ENCODE data around the gene GPC5. TPM values are rescaled to one million over a fixed set of nuclear protein-coding genes. Genes with fewer than 3 reads are reported as not detected.
"Not testable (repeated sequence)": the region's sequence is repeated elsewhere in the genome, so short reads cannot be mapped to it uniquely, and the experiment has no call there.

GPC5 gene
- total RNA-seq, 1 donor from 2014 or later, result 0.17 TPM

GRCh38 chr13:92514420-92515125, 1116.2 kb downstream of the GPC5 start:
- no peak for DNase-seq (ENCODE audit: low read depth)
- no peak for TF ChIP-seq CTCF (IDR thresholded peaks at IDR 0.05; ENCODE audit: insufficient read depth, low read length, poor library complexity, severe bottlenecking)
- Histone ChIP-seq H3K36me3 (ENCODE audit: control insufficient read depth, insufficient read depth, low read length) (no peaks in the 10 kb centered on the region), H3K27me3 (ENCODE audit: control insufficient read depth, insufficient read depth, low read length) (no peaks in the 10 kb centered on the region), H3K4me3 (ENCODE audit: low read depth, low read length) (no peak overlapping the region)

- H3K4me3 ChIP-seq (ENCODE audit: low read depth, low read length); H3K27me3 ChIP-seq (ENCODE audit: control insufficient read depth, insufficient read depth, low read length); H3K36me3 ChIP-seq (ENCODE audit: control insufficient read depth, insufficient read depth, low read length); DNase-seq (ENCODE audit: low read depth): not testable (repeated sequence)
Observed at GRCh38 chr13:92516878-92517277, 1118.5 kb downstream of the GPC5 start.

- not testable (repeated sequence) for H3K27me3 ChIP-seq (ENCODE audit: control insufficient read depth, insufficient read depth, low read length); DNase-seq (ENCODE audit: low read depth); H3K36me3 ChIP-seq (ENCODE audit: control insufficient read depth, insufficient read depth, low read length); H3K4me3 ChIP-seq (ENCODE audit: low read depth, low read length)
Observed at GRCh38 chr13:92518622-92519021, 1120.2 kb downstream of the GPC5 start.

GRCh38 chr13:92530364-92530763, 1131.9 kb downstream of the GPC5 start:
- no peak for DNase-seq (ENCODE audit: low read depth)
- Histone ChIP-seq H3K36me3 (ENCODE audit: control insufficient read depth, insufficient read depth, low read length) (no peaks in the 10 kb centered on the region), H3K27me3 (ENCODE audit: control insufficient read depth, insufficient read depth, low read length) (no peaks in the 10 kb centered on the region), H3K4me3 (ENCODE audit: low read depth, low read length) (no peak overlapping the region)
- TF ChIP-seq CTCF (IDR thresholded peaks at IDR 0.05; ENCODE audit: insufficient read depth, low read length, poor library complexity, severe bottlenecking), result no peak

- no peaks in the 10 kb centered on the region for H3K27me3 ChIP-seq (ENCODE audit: control insufficient read depth, insufficient read depth, low read length)
- H3K36me3 ChIP-seq (ENCODE audit: control insufficient read depth, insufficient read depth, low read length), result no peaks in the 10 kb centered on the region
- DNase-seq (ENCODE audit: low read depth), result no peak
- H3K4me3 ChIP-seq (ENCODE audit: low read depth, low read length), result no peak overlapping the region
- TF ChIP-seq CTCF (IDR thresholded peaks at IDR 0.05; ENCODE audit: insufficient read depth, low read length, poor library complexity, severe bottlenecking), result no peak
Observed at GRCh38 chr13:92535222-92536006, 1137.0 kb downstream of the GPC5 start.

GRCh38 chr13:92537471-92537870, 1139.0 kb downstream of the GPC5 start:
- TF ChIP-seq CTCF (IDR thresholded peaks at IDR 0.05; ENCODE audit: insufficient read depth, low read length, poor library complexity, severe bottlenecking), result no peak
- Histone ChIP-seq H3K4me3 (ENCODE audit: low read depth, low read length) (no peak overlapping the region), H3K27me3 (ENCODE audit: control insufficient read depth, insufficient read depth, low read length) (no peaks in the 10 kb centered on the region), H3K36me3 (ENCODE audit: control insufficient read depth, insufficient read depth, low read length) (no peaks in the 10 kb centered on the region)
- DNase-seq (ENCODE audit: low read depth), result no peak
